Ishikawa (cell line): ENCODE data around the gene COG7.

Experiments
- CEBPB ChIP-seq: IDR thresholded peaks from 2 replicates; pipeline ENCODE4 v1.6.1; 2012
- CREB1 ChIP-seq: IDR thresholded peaks from 2 replicates; pipeline ENCODE4 v1.6.1; 2012; ENCODE audit warnings: low read depth
- EGR1 ChIP-seq: IDR thresholded peaks from 2 replicates; pipeline ENCODE4 v1.6.1; 2012
- EP300 ChIP-seq: IDR thresholded peaks from 2 replicates; pipeline ENCODE4 v1.6.1; 2012; ENCODE audit warnings: borderline replicate concordance
- FOXM1 ChIP-seq: IDR thresholded peaks from 2 replicates; pipeline ENCODE4 v1.6.1; 2012; ENCODE audit warnings: low read depth, borderline replicate concordance
- NFIC ChIP-seq: IDR thresholded peaks from 2 replicates; pipeline ENCODE4 v1.6.1; 2012
- RAD21 ChIP-seq: IDR thresholded peaks from 2 replicates; pipeline ENCODE4 v1.6.1; 2012; ENCODE audit warnings: low read depth
- REST ChIP-seq: IDR thresholded peaks from 2 replicates; pipeline ENCODE4 v1.6.1; 2012; ENCODE audit warnings: low read depth, mild to moderate bottlenecking
- TAF1 ChIP-seq: IDR thresholded peaks from 2 replicates; pipeline ENCODE4 v1.6.1; 2012; ENCODE audit warnings: low read depth, mild to moderate bottlenecking
- TCF12 ChIP-seq: IDR thresholded peaks from 2 replicates; pipeline ENCODE4 v1.6.1; 2012; ENCODE audit warnings: low read depth
- TEAD4 ChIP-seq: IDR thresholded peaks from 2 replicates; pipeline ENCODE4 v1.6.1; 2012
- USF1 ChIP-seq: IDR thresholded peaks from 2 replicates; pipeline ENCODE4 v1.6.1; 2012
- YY1 ChIP-seq: IDR thresholded peaks from 2 replicates; pipeline ENCODE4 v1.6.1; 2012; ENCODE audit warnings: low read depth
- ZBTB7A ChIP-seq: IDR thresholded peaks from 2 replicates; pipeline ENCODE4 v1.6.1; 2012; ENCODE audit warnings: low read depth
- TF ChIP-seq, protein P1 (sequence below): IDR thresholded peaks from 2 replicates; pipeline ENCODE4 v1.6.1; 2012

COG7 gene

GRCh38 chr16:23367988-23368387 lies 85.0 kb downstream of the COG7 start:
- TF ChIP-seq CREB1 = no peak
- no peak for TF ChIP-seq NFIC
- TF ChIP-seq TEAD4 = no peak
- TF ChIP-seq, protein P1, sequence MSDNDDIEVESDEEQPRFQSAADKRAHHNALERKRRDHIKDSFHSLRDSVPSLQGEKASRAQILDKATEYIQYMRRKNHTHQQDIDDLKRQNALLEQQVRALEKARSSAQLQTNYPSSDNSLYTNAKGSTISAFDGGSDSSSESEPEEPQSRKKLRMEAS = no peak
- no peak for TF ChIP-seq ZBTB7A
- no peak for TF ChIP-seq FOXM1
- TF ChIP-seq USF1 = no peak
- no peak for TF ChIP-seq TAF1
- no peak for TF ChIP-seq RAD21
- TF ChIP-seq REST = no peak
- TF ChIP-seq EGR1 = no peak
- TF ChIP-seq CEBPB = no peak
- TF ChIP-seq EP300 = no peak
- TF ChIP-seq YY1 = no peak

GRCh38 chr16:23367564-23367963 lies 85.4 kb downstream of the COG7 start:
- TF ChIP-seq USF1 (no peak), TCF12 (no peak), ZBTB7A (no peak), TEAD4 (no peak), EGR1 (no peak), CEBPB (no peak), REST (no peak), RAD21 (no peak), NFIC (no peak), EP300 (no peak), TAF1 (no peak), CREB1 (no peak), FOXM1 (no peak), YY1 (no peak)
- TF ChIP-seq, protein P1 = no peak

DNA sequence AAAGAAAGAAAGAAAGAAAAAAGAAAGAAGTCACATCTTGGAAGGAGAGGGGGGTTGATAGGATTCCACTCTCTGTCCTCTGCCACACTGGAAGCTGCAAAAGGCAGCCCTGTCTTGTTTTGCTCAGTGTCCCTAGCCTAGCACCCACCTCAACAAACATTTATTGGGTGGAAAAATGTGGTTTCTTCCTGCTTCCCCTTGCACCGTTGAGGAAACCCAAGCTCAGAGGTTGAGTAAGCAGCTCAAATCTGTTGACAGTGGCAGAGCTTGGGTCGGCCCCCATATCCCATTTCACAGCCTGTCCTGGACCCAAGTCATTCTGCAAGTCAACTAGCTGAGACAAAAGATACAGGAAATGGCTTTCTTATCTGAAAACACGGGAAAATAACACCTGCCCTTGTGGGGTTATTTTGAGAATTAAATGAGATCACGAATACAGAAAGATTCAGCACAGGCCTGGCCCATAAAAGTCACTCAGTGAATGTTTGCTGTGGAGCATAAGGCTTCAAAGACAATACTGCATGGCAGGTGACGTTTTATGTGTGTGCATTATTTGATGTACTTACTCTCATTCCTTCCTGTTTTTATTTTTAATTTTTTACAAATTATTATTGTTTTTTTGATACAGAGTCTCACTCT lies 87.3 kb downstream of the COG7 start:
- TF ChIP-seq TEAD4 (no peak), EP300 (no peak), NFIC (no peak), CREB1 (no peak), USF1 (no peak), TAF1 (no peak), CEBPB (no peak), REST (no peak), FOXM1 (no peak), YY1 (no peak), RAD21 (no peak), TCF12 (no peak), EGR1 (no peak), ZBTB7A (no peak)
- TF ChIP-seq, protein P1 = no peak
